ENCODE data around the gene NXN.
"Not testable (repeated sequence)": the region's sequence is repeated elsewhere in the genome, so short reads cannot be mapped to it uniquely, and the experiment has no call there.

NXN gene

DNA sequence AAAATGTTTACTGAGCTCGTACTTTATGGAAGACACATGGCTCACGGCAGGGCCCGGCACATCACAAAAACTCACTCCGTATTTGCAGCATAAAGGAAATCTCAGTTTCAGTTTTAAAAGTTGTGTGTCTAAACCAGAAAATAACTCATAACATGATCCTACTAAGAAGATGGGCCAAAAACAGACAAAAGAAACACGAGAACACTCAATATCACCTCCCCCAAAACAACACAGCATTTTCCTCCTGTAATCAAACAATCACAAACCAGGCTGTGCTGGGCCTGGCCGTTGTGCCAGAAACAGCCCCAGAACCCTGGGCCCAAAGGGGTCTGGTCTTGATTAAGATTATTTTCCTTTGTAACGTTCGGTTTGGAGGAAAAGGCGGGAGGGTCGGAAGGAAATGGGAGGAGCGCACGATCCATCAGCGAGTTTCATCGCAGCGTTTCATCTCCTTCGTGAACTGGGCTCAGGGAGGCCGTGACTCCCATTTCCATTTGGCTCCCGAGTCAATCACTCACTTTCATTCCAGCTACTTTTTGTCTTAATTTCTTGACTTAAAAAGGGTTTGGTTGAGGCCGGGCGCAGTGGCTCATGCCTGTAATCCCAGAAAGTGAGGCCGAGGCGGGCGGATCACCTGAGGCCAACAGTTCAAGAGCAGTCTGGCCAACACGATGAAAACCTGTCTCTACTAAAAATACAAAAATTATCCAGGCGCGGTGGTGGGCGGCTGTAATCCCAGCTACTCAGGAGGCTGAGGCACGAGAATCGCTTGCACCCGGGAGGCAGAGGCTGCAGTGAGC lies 61.4 kb downstream of the NXN start:
- no peak for DNase-seq (ENCODE audit: low read depth)

DNA sequence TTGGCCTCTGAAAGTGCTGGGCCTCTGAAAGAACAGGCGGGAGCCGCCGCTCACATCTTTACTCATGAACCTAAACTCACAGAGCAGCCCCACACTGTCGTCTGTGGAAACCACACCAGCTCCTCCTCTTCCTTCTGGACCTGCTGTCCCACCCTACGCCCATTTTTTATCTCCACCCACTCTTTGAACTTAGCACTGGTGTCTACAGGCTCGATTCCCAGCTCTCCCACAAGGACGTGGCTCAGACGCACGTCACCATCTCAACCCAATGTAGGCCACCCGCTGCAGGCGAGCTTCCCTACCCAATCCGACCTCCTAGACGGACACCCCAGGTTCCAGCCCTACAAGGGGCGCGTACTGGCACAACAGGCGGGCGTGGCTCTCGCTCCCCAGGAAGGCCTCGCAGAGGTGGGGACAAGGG lies 62.2 kb downstream of the NXN start:
- no peak for DNase-seq (ENCODE audit: low read depth)

DNA sequence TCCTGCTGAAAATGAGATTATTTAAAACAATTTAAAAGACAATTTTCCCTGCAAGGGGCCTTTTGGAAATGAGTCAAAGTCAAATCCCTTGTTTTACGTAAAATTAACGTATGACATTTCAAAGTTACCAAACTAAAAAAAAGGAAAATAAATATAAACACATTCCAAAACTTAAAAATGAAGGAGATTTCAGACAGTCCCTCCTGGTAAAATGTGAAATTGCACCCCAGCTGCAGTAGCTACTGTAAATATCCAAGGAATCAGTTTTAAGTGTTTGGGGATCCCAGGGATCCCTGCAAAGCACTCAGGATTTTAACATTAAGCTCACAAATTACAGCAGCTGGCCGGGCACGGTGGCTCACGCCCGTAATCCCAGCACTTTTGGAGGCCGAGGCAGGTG lies 63.3 kb downstream of the NXN start:
- DNase-seq (ENCODE audit: low read depth) = no peak

DNA sequence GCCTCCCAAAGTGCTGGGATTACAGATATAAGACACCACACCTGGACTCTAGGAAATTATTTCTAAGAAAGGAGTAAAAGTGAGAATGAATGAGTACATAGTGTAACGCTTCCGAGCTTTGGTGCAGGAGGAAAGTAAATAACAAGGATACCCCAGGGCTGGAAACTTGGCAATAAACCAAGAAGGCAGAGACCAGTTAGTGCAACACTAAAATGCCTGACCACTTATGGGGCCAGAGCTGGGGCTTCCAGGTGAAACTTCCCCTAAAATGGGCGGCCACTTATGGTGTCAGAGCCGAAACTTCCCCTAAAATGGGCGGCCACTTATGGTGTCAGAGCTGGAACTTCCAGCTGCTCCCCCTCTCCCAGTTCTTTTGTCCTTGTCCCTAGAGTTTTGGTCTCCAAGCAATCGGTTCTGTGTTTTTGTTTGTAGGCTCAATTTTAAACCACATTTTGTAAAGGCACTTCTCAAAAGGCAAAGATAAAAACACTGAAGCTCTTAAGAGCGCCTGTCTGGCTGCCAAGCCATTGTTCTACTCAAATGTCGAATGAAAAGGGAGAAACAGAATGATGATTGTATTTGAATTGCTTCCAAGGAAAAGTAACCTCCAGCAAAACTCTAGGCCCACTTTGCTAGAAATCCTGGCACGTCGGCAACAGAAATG lies 63.9 kb downstream of the NXN start:
- no peak for DNase-seq (ENCODE audit: low read depth)

DNA sequence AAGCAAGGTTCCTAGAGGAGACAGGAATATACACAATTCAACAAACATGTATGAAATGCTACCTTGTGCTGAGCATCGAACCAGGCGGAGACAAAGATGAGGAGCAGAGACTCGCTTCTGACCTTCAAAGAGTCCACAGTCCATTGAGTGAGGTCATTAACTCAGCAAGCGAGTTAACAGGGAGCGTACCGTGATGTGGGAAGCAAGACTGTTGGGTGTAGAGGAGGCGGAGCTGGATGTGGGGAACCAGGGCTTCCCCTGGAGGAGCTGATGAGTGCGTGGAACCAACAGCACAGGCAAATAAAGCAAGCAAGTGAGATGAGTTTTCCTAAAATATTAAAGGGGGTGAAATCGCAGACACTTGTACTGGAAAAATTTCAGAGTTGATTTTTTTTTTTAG lies 65.0 kb downstream of the NXN start:
- DNase-seq (ENCODE audit: low read depth) = no peak

DNA sequence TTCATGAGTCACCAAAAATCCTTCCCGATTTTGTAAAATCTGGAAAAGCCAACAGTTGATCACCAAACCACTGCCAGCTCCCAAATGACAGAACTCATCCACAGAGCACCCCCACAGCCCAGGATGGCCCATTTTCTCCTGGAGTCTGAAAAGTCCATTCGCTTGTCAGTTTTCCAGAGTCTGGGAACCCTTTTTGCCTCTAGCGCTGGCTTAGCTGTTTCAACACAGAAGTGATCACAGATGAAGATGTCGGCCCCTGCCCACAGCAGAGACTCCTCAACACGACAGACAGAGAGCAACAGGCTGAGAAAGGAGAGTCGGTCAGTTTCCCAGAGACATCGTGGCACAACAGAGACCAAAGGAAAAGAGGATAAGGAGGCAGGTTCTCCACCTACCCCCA lies 66.4 kb downstream of the NXN start:
- no peak for DNase-seq (ENCODE audit: low read depth)

DNA sequence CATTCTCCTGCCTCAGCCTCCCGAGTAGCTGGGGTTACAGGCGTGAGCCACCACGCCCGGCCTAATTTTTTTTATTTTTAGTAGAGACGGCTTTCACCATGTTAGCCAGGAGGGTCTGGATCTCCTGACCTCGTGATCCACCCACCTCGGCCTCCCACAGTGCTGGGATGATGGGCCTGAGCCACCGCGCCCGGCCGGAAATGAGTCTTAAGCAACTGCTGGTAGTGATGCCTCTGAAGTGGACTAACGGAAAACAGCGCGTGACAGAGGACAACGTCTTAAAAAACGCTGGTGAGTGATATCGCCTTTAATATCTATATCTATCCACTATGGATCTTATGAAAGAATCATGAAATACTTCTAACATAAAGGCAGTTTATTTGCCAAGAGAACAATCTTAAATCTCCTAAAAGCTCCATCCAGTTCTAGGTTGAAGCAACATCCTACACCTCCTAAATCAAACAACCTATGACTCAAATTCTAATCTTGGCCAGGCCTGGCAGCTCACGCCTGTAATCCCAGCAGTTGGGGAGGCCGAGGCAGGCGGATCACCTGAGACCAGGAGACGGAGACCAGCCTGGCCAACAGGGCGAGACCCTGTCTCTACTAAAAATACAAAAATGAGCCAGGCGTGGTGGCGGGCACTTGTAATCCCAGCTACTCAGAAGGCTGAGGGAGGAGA lies 69.8 kb downstream of the NXN start:
- DNase-seq (ENCODE audit: low read depth) = no peak

DNA sequence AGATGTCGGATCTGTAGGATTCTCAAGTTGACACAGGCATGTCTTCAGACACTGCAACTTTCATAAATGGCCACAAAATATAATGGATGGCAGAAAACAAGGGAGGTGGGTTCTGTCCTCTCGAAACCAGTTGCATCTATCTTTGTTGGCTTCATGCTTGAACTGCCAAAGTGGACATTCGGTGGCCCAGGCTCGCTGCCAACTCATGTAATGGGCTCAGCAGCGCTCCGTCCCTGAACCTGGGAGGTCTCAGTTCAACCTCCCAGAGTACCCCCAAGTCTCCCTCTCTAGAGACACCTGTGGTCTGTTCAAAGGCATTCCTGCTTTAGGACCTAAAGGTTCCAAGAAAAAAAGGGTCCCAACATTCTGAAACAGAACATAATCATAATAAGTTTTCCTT lies 71.9 kb downstream of the NXN start:
- no peak for DNase-seq (ENCODE audit: low read depth)

DNA sequence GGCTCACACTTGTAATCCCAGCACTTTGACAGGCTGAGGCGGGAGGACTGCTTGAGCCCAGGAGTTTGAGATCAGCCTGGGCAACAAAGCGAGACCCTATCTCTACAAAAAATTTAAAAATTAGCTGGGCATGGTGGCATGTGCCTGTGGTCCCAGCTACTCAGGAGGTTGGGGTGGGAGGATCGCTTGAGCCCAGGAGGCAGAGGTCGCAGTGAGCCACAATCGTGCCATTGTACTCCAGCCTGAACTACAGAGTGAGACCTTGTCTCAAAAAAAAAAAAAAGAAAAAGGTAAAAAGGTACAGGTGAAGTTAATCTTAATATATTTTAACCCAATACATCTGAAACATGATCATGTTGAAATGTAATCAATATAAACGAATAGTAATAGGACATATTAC lies 73.9 kb downstream of the NXN start:
- not testable (repeated sequence) for DNase-seq (ENCODE audit: low read depth)

DNA sequence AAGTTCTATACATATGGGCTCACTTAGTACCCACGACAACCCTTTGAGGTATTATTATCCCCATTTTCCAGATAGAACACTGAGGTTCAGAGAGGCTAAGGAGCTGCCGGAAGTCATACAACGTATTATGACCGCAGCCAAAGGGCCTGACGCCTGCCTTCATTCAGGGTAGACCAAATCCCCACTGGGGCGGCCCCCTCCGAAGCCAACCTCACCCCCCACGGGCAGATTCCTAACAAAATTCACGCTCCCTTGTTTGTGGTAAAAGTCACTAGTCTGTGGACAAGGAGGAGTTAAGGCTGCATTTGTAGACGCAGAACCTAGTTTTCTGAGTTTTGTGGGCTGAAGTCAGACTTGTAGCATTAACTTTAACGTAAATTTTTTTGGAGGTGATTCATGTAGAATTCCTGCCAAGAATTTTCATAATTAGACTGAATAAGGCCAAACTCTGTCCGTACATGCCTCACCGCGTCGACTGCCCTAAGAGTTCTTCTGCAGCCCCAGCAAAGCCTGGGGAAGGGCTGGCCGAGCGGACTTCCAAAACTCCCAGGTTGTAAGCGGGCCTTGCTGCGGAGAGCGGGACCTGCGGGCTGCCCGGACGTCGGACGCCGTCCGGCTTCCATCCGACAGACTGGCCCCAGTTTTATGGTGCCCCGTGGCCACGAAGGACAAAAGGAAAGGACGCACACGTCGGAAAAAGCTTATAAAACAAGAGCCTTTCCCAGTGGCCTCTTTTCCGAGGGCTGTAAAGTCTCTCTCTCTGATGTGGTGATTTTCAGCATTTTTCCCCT lies 75.7 kb downstream of the NXN start:
- no peak for DNase-seq (ENCODE audit: low read depth)

DNA sequence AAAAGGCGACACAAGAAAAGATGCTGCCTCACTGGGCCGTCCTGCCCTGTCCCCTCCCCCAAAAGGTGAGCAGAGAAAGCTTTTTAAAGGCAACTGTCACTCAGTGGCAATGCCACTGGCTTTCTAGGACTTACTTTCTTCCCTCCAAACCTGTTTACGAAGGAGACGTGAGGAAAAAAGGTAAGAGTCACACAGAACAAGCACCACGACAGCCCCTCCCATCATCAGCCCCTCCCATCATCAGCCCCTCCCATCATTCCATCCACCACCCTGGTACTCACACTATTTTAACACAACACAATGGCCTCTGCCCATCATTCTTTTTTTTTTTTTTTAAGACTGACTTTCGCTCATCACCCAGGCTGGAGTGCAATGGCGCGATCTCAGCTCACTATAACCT lies 77.1 kb downstream of the NXN start:
- no peak for DNase-seq (ENCODE audit: low read depth)

DNA sequence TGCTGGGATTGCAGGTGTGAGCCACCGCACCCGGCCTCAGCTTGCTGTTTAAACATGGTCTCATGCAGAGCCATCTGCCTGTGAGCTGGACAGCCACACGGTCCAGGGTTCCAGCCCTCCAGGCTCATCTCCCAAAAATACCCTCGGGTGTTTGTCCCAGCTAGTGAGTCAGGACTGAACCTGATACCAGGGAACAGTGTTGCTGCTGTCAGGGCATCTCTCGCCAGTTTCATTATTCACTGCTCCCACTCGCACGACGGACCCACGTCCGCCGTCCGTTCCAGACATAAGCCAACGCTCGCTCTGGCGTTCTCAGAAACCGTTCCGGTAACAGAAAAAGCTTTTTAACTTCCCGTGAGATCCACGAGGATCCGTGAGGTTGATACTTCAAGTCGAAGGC lies 77.6 kb downstream of the NXN start:
- DNase-seq (ENCODE audit: low read depth) = no peak

DNA sequence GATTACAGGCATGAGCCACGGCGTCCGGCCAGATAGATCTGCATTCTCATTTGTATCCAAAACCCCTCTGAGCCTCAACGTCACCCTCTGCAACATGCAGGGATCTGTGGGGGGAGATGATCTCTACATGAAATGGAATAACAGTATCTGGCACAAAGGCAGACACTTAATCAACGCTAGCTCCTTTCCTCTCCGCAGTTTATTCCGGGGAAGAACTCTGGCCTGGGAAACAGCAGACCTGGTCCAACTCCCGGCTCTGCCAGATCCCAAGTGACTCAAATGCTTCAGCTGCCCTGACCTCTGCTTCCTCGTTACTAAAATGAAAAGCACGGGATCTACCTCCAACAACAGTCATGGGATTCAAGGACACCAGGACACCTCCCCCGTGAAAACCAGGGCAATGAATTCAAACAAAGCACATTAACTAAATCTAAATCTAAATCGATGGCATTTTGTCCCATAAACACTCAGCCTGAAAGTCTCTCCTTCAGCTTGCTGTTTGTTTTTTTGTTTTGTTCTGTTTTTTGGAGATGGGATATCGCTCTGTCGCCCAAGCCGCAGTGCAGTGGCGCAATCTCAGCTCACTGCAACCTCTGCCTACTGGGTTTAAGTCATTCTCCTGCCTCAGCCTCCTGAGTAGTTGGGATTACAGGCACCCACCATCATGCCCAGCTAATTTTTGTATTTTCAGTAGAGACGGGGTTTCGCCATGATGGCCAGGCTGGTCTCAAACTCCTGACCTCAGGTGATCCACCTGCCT lies 78.2 kb downstream of the NXN start:
- DNase-seq (ENCODE audit: low read depth) = no peak

DNA sequence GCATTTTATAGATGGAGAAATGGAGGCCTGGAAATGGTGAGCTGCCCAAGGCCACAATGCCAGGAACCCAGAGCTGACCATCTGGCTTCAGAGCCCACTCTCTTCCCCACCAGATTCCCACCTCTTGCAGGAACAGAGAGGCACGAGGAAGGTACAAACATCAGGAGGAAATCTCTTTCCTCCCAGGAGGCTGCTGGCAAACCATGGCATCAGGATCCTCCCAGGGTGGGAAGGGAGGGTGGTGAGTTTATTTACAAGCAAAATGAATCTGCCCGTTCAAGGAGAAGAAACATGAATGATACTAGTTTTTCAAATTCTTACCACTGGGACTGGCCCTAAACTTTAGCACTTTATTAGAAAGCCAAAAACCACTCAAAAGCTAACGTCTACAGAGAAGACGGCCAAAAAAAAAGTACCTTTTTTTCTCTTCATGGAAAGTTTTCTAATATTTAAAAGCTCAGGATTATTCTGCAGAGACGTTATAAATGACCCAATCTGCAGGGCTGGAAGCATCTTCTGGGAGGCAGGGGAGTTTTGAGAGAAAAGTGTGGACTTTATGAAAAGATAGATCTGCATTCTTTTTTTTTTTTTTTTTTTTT lies 79.1 kb downstream of the NXN start:
- no peak for DNase-seq (ENCODE audit: low read depth)

DNA sequence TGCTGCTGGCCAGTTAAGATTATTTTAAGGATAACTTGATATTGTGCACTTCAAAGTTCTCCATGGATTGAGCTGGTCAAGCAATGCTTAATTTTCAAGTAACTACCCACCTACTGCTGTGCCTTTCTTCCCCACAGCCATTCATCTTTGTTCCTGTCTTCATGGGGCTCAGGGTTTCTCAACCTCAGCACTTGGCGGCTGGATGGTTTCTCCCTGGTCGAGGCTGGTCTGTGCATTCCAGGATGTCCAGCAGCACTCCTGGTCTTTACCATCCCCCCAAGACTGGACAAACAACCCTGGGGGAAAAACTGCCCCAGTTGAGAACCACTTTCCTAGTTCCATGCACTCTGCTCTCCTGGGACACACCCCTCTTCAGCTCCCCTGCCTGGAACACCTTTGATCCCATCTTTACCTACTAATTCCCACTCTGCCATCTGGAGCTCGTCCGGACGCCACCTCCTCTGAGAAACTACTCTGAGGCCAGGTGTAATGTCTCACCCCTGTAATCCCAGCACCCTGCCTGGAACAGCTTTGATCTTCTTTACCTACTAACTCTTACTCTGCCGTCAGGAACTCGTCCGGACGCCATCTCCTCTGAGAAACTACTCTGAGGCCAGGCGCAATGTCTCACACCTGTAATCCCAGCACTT lies 81.5 kb downstream of the NXN start:
- no peak for DNase-seq (ENCODE audit: low read depth)

DNA sequence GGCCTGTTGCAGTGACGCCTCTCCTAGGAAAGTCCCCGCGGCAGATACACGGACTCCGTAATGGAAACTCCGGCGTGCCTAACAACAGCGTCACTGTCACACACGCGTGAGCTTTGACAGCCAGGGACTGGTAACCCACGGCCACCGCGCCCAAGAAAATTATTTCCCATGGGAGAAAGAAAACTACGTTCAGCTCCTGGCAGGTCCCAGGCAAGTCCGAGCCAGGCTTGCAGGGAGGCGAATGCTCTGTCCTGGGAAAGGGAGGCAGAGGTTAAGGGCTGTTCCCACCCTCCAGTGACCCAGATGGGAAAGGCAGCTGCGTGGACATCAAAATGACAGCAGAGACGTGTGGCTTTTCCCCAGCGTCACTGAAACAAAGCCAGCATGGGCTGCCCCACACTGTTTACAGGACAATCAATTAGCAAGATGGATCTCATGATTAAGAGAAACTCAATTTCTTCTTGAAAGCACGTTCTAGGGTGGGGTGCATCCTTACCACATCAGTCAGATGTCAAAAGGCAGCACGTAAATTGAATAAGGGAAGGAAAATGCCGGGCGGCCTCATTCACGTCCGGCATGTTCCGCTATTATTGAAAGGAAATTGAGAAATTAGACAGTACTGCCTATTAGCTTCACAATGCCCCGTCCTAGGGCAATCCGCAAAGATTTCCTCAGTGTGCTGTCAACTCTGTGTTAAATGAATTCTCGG lies 82.5 kb downstream of the NXN start:
- DNase-seq (ENCODE audit: low read depth) = no peak

DNA sequence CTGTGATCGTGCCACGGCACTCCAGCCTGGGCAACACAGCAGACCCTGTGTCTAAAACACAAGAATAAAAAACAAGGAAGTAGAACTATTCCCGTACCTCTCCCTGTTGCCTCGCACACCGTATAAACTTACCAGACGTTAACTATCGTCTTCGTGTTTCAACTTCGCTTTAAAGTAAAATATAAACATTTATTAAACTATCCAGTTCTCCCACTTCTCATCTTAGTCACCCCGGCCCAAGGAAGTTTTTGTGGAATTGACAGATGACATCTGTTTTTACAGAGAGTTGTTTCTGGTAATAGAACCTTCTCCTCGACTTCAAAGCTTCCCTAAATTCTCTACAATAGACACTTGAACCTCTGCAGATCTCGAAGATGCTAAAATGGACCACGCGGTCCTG lies 83.1 kb downstream of the NXN start:
- DNase-seq (ENCODE audit: low read depth) = no peak

DNA sequence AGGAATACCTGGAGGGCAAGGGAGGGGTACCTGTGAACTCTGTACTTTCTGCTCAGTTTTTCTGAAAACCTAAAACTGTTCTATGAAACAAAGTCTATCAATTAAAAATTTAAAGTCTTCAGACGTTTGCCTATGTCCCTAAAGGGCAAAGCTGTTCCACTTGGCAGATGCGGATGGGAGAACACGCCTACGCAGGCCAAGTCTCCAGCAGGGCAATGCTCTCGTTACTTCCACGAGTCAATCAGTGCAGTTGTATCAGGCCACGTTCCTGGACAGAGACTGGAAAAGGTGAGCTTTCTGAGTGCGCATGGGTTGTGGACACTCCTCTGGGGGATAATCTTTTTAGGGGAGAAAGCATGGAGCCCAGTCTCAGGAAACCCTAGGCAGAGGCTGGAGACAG lies 86.6 kb downstream of the NXN start:
- DNase-seq (ENCODE audit: low read depth) = no peak

DNA sequence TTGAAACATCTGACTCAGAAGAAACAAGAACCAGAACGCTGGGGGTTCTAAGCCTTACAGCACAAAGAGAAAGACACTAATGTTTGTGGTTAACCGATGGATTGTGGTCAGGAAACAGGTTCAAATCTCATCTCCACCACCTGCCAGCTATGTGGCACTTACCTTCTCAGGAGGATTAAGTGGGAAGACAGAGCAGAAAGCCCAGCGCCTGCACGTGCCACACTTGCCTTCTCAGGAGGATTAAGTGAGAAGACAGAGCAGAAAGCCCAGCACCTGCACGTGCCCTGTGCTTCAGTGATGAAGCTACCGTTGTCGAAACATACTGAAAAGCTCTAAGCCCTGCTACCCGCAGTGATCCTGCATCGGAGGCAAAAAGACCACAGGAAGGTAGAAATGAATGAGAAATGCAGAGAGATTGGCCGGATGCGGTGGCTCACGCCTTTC lies 90.6 kb downstream of the NXN start:
- DNase-seq (ENCODE audit: low read depth) = no peak

DNA sequence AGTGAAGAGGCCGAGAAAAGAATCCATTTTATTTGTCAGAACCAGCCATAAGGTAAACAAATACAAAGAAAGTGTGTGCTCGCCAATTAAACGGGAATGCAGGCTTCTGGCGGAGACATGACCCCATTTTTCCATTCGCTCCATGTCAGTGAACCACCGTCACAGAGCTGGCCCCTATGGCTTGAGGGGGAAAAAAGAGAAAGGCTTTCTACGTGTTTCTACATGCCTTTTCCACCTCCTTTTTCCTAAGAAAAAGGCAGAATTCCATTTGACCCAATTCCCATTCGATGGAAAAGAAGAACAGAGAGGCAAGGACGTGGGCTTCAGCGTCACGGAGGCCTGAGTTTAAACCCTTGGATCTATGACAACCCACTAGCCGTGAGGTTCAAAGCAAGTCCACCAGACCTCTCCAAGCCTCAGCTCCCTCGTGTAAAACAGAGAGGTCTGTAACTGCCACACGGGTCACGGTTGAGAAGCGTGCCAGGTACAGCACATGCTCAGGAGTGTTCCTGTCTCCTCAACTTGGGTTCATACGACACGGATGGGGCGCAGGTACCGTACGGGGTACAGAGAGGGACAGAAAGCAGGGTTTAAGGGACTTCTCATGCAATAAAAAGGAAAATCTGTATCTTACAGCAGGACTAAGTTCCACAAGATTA lies 91.9 kb downstream of the NXN start:
- DNase-seq (ENCODE audit: low read depth) = no peak
